ENCODE measurements around the gene CD300A.

The CD300A gene

GRCh38 chr17:74531231-74531761, 64.9 kb downstream of the CD300A start, which contains the start of gene CD300LB:
CD300LB (minus strand) TSS chr17:74531475; CDS start chr17:74531350, 125 bp downstream.
- H3K4me3 ChIP-seq (ENCODE audit: low read depth, low read length), result no peak within 1 kb of the TSS
- DNase-seq (ENCODE audit: low read depth), result no peak
- in situ Hi-C loops (cut with HindIII; ENCODE audit: low sequenced_read_pairs), result no loop called here
- TF ChIP-seq CTCF (IDR thresholded peaks at IDR 0.05; ENCODE audit: low read depth, low read length, missing control alignments), result no peak

DNA sequence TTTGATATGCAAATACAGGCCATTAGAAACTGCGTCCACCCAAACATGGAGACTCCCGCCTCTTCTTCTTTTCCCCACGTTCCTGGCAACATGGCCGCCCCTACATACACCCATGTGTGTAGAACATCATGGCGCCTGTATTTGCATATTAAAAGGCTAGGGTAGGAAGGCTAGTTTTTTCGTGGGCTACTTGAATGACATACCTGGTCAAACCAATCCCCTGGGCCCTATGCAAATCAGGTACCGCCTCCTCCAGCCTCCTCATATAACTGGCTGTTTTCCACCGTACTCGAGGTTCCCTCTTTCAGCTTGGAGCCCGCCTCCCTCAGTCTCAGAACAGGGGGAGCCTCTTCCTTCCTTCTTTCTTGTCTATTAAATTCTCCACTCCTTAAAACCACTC, 65.7 kb downstream of the CD300A start:
- no peak for TF ChIP-seq CTCF (IDR thresholded peaks at IDR 0.05; ENCODE audit: low read depth, low read length, missing control alignments)
- H3K4me3 ChIP-seq (ENCODE audit: low read depth, low read length), result no peak overlapping the region
- in situ Hi-C loops (cut with HindIII; ENCODE audit: low sequenced_read_pairs), result no loop called here
- DNase-seq (ENCODE audit: low read depth), result no peak
